Stimulated activated CD4-positive, alpha-beta T cell treated with anti-CD3 and anti-CD28 coated beads, Interleukin-4, amount 100 ng/mL, for 1 hour (primary cell): ENCODE measurements around the gene TRIM49B.
"Not testable (repeated sequence)": the region's sequence is repeated elsewhere in the genome, so short reads cannot be mapped to it uniquely, and the experiment has no call there.

Experiments used
- DNase-seq: peaks from one replicate; pipeline ENCODE4 v3.0.0-alpha.2; 2020

The TRIM49B gene

DNA sequence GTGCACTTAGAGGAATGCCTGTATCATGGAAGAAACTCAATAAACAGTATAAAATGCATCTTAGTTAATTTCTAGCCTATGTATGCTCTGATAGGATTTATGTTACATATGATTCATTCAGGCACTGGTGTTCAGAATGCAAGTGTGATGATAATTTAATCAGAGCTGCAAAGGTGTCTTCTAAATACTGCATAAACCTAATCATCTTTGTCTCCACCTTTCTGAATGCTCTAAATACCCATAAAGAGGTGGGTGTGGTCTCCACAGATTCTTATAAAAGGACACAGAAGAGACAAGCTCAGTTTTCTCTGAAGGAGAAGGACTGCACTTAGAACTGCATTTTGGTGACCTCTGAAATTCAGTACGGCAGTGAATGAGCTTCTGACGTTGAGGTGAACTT, at the start of gene TRIM49B:
TSS of gene TRIM49B (plus strand) at position 301 of the 400 bp plus-strand sequence. CDS start 2,777 bp downstream, outside the sequence.
- DNase-seq: not testable (repeated sequence)

DNA sequence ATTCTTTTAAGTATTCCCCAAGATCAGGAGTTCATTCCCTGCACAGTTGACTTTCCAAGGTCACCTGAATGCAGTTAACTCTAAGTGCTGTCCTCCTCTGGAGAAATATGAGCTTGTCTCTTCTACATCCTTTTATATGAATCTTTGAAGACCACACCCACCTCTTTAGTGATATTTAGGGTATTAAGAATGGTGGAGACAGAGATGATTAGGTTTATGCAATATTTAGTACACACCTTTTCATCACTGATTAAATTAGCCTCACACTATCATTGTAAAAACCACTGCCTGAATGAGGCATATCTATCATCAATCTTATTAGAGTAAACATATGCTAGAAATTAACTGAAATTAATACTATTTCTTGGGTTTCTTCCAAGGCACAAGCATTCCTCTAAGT, 44.8 kb upstream of the TRIM49B start, which contains the start of gene TRIM51G:
TSS of gene TRIM51G (minus strand) at position 101 of the 400 bp plus-strand sequence. CDS start 2,190 bp downstream, outside the sequence.
- DNase-seq: not testable (repeated sequence)

- not testable (repeated sequence) for DNase-seq
These were observed 19.6 kb downstream of the TRIM49B start for GRCh38 chr11:49048229-49048628.

GRCh38 chr11:49049821-49050220, 21.2 kb downstream of the TRIM49B start:
- not testable (repeated sequence) for DNase-seq

- not testable (repeated sequence) for DNase-seq
These were observed 30.4 kb downstream of the TRIM49B start, which contains the start of gene TRIM64C for GRCh38 chr11:49059012-49059411. Gene TRIM64C (minus strand): TSS chr11:49059112. CDS start chr11:49059112, 0 bp downstream.

- not testable (repeated sequence) for DNase-seq
These were observed 41.3 kb downstream of the TRIM49B start for GRCh38 chr11:49069897-49070296.
